Stimulated activated CD4-positive, alpha-beta T cell treated with anti-CD3 and anti-CD28 coated beads, Interleukin-1b, Interleukin-23, amount 100 ng/mL, for 48 hours (primary cell): ENCODE results near the gene CRAMP1.

Experiments
- DNase-seq: peaks from one replicate; pipeline ENCODE4 v3.0.0-alpha.2; 2020

The CRAMP1 gene

GRCh38 chr16:1602285-1602684, 9.9 kb upstream of the CRAMP1 start:
- no peak for DNase-seq

- DNase-seq = no peak
Measured at GRCh38 chr16:1606774-1607173, 5.4 kb upstream of the CRAMP1 start.

GRCh38 chr16:1607971-1608370, 4.2 kb upstream of the CRAMP1 start:
- no peak for DNase-seq

- peak; percentile 89 for DNase-seq
Measured at GRCh38 chr16:1610071-1610898, 1.9 kb upstream of the CRAMP1 start.

GRCh38 chr16:1610899-1611632, 1.1 kb upstream of the CRAMP1 start:
- peak; percentile 30 for DNase-seq

GRCh38 chr16:1613211-1613622, 1.1 kb downstream of the CRAMP1 start:
- no peak for DNase-seq

GRCh38 chr16:1613728-1614455, 1.7 kb downstream of the CRAMP1 start:
- no peak for DNase-seq

GRCh38 chr16:1614456-1615102, 2.4 kb downstream of the CRAMP1 start:
- no peak for DNase-seq

- no peak for DNase-seq
Measured at GRCh38 chr16:1615761-1616160, 3.6 kb downstream of the CRAMP1 start.

GRCh38 chr16:1619976-1620375, 7.8 kb downstream of the CRAMP1 start:
- DNase-seq = no peak

- no peak for DNase-seq
Measured at GRCh38 chr16:1620391-1620790, 8.2 kb downstream of the CRAMP1 start.

- DNase-seq = no peak
Measured at GRCh38 chr16:1621851-1622250, 9.7 kb downstream of the CRAMP1 start.

GRCh38 chr16:1626327-1626726, 14.2 kb downstream of the CRAMP1 start:
- DNase-seq = no peak

- no peak for DNase-seq
Measured at GRCh38 chr16:1626776-1627175, 14.6 kb downstream of the CRAMP1 start.

GRCh38 chr16:1630450-1631213, 18.5 kb downstream of the CRAMP1 start:
- no peak for DNase-seq

GRCh38 chr16:1631230-1631629, 19.1 kb downstream of the CRAMP1 start:
- no peak for DNase-seq

- no peak for DNase-seq
Measured at GRCh38 chr16:1631931-1632637, 19.9 kb downstream of the CRAMP1 start.

- no peak for DNase-seq
Measured at GRCh38 chr16:1632638-1632970, 20.4 kb downstream of the CRAMP1 start.

- no peak for DNase-seq
Measured at GRCh38 chr16:1633310-1633709, 21.1 kb downstream of the CRAMP1 start.

GRCh38 chr16:1634541-1634940, 22.4 kb downstream of the CRAMP1 start:
- no peak for DNase-seq

- no peak for DNase-seq
Measured at GRCh38 chr16:1635070-1635469, 22.9 kb downstream of the CRAMP1 start.

GRCh38 chr16:1637526-1637925, 25.4 kb downstream of the CRAMP1 start:
- no peak for DNase-seq
